Nephron (organoid): ENCODE results near the gene MAML1.

Experiments
- H3K27ac Mint-ChIP-seq, 3 experiments: 2 replicates each; pipeline ENCODE4 v1.8.0; 2020; ENCODE audit warnings: mixed read lengths in 3 of 3, mild to moderate bottlenecking in 2 of 3, moderate library complexity in 1 of 3
- H3K27me3 Mint-ChIP-seq: 2 replicates; pipeline ENCODE4 v1.8.0; 2021; ENCODE audit warnings: low read depth, mild to moderate bottlenecking, moderate library complexity, mixed read lengths
- H3K36me3 Mint-ChIP-seq: 2 replicates; pipeline ENCODE4 v1.8.0; 2020; ENCODE audit warnings: low read depth, mixed read lengths
- H3K4me1 Mint-ChIP-seq: 2 replicates; pipeline ENCODE4 v1.8.0; 2020; ENCODE audit warnings: mixed read lengths
- H3K4me3 Mint-ChIP-seq, 3 experiments: 2 replicates each; pipeline ENCODE4 v1.8.0; 2020; ENCODE audit warnings: mild to moderate bottlenecking in 3 of 3, mixed read lengths in 3 of 3, moderate library complexity in 2 of 3
- H3K9me3 Mint-ChIP-seq: 2 replicates; pipeline ENCODE4 v1.8.0; 2020; ENCODE audit warnings: mixed read lengths
- TF ChIP-seq, protein P1 (sequence below), 3 experiments: fragments of 200-600 bp; sonication (generic); IDR thresholded peaks; one replicate each; pipeline ENCODE4 v1.5.0; 2021; ENCODE audit warnings: antibody characterized with exemption in 3 of 3; ENCODE audit not compliant: unreplicated experiment in 3 of 3

The MAML1 gene

DNA sequence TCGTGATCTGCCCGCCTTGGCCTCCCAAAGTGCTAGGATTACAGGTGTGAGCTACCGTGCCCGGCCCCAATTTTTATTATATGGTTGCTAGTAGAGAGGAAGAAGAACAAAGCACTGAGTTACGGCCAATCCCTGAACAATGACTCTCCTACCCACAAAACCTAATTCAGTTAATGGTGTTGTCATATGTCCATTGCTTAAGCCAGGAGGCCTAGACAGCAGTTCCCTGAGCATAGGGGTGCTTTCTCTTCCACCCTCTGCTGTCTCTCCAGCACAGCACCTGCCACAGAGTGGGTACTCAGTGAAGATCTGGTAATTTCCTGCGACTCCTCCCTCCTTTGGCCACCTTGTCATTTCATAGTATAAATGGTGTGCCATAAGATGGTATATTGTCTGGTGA, 39.7 kb downstream of the MAML1 start:
- Mint-ChIP-seq H3K4me1 (no peaks in the 10 kb centered on the region), H3K27ac (no peak overlapping the region), H3K4me3 (no peak overlapping the region), H3K36me3 (peaks cover 75% of the 10 kb centered on the region), H3K27me3 (no peaks in the 10 kb centered on the region), H3K9me3 (no peaks in the 10 kb centered on the region)
- TF ChIP-seq, protein P1, sequence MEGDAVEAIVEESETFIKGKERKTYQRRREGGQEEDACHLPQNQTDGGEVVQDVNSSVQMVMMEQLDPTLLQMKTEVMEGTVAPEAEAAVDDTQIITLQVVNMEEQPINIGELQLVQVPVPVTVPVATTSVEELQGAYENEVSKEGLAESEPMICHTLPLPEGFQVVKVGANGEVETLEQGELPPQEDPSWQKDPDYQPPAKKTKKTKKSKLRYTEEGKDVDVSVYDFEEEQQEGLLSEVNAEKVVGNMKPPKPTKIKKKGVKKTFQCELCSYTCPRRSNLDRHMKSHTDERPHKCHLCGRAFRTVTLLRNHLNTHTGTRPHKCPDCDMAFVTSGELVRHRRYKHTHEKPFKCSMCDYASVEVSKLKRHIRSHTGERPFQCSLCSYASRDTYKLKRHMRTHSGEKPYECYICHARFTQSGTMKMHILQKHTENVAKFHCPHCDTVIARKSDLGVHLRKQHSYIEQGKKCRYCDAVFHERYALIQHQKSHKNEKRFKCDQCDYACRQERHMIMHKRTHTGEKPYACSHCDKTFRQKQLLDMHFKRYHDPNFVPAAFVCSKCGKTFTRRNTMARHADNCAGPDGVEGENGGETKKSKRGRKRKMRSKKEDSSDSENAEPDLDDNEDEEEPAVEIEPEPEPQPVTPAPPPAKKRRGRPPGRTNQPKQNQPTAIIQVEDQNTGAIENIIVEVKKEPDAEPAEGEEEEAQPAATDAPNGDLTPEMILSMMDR (IDR thresholded peaks at IDR 0.05; ENCODE audit: unreplicated experiment in 3 of 3), result no peak

DNA sequence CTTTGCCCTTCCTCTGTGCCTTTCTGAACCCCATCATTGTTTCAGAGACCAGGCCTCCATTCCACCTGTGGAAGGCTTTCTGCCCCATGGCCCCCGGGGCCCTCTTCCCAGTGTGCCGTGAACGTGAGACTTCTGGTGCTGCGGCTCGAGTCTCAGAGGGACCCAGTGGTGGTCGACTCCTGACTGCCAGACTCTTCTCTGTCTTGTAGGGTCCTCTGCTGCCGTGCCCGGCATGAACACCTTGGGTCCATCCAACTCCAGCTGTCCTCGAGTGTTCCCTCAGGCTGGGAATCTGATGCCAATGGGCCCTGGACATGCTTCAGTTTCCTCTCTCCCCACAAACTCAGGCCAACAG, 41.0 kb downstream of the MAML1 start:
- TF ChIP-seq, protein P1 (IDR thresholded peaks at IDR 0.05; ENCODE audit: unreplicated experiment in 3 of 3), result no peak
- H3K27me3 Mint-ChIP-seq, result no peaks in the 10 kb centered on the region
- no peak overlapping the region for H3K4me3 Mint-ChIP-seq
- no peaks in the 10 kb centered on the region for H3K4me1 Mint-ChIP-seq
- H3K36me3 Mint-ChIP-seq, result peaks cover 77% of the 10 kb centered on the region
- H3K27ac Mint-ChIP-seq, result no peak overlapping the region
- no peaks in the 10 kb centered on the region for H3K9me3 Mint-ChIP-seq

DNA sequence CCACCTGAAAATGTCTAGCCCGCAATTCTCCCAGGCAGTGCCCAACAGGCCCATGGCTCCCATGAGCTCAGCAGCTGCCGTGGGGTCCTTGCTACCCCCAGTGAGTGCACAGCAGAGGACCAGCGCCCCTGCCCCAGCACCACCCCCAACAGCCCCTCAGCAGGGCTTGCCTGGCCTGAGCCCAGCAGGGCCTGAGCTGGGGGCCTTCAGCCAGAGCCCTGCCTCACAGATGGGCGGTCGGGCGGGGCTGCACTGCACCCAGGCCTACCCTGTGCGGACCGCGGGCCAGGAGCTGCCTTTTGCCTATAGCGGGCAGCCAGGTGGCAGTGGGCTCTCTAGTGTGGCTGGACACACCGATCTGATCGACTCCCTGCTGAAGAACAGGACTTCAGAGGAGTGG, 41.8 kb downstream of the MAML1 start:
- H3K4me3 Mint-ChIP-seq, result no peak overlapping the region
- H3K4me1 Mint-ChIP-seq, result no peaks in the 10 kb centered on the region
- TF ChIP-seq, protein P1 (IDR thresholded peaks at IDR 0.05; ENCODE audit: unreplicated experiment in 3 of 3), result no peak

DNA sequence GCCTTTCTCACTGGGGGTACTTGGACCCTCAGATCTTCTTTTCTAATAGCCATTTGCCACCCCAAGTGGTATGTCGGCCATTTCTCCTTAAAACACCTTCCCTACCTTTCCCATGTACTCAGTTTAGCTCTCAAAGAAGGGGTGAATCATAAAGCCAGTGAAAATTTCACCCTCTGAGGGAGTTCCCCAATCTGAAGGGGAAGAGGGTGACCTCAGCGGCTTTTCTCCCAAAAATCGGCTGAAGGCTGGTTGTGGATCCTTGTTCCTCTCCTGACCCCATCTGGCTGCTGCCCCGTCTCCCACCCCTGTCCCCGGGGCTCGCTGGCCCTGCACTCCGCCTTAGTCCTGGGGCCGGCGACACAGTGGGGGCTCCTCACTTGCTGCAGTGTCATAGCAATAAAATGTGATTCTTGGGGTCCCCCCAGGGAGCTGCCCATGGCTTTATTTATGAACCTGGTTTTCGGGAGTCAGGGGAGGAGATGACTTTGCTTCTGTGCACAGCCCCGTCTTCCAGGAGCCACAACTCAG, 43.9 kb downstream of the MAML1 start:
- Mint-ChIP-seq H3K4me3 (no peak overlapping the region), H3K27ac (no peak overlapping the region), H3K27me3 (no peaks in the 10 kb centered on the region), H3K4me1 (peaks cover 7% of the 10 kb centered on the region), H3K36me3 (peaks cover 64% of the 10 kb centered on the region), H3K9me3 (no peaks in the 10 kb centered on the region)
- TF ChIP-seq, protein P1 (IDR thresholded peaks at IDR 0.05; ENCODE audit: unreplicated experiment in 3 of 3), result no peak

More for the DNA sequence above, 41.8 kb downstream of the MAML1 start:
- Mint-ChIP-seq H3K36me3 (peaks cover 73% of the 10 kb centered on the region), H3K27ac (no peak overlapping the region), H3K9me3 (no peaks in the 10 kb centered on the region), H3K27me3 (no peaks in the 10 kb centered on the region)

DNA sequence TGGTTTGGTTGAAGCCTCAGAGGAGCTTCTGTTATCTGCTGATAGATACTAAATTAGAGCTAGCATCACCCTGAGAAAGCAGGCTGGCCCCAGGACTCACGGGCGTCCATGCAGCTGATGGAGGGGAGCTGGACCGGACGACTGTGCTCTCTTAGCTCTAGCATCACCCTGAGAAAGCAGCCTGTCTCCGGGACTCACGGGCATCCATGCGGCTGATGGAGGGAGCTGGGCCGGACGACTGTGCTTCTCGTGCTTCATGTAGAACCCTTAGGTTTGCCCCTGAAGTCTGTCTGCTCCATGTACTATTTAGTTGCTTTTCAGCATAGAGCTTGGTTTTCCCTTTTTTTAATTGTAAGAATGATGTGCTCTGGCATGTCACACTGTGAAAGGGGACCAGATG, 44.8 kb downstream of the MAML1 start:
- no peak overlapping the region for H3K27ac Mint-ChIP-seq
- peaks cover 7% of the 10 kb centered on the region for H3K4me1 Mint-ChIP-seq
- H3K27me3 Mint-ChIP-seq, result no peaks in the 10 kb centered on the region
- TF ChIP-seq, protein P1 (IDR thresholded peaks at IDR 0.05; ENCODE audit: unreplicated experiment in 3 of 3), result no peak
- H3K36me3 Mint-ChIP-seq, result peaks cover 61% of the 10 kb centered on the region
- H3K4me3 Mint-ChIP-seq, result no peak overlapping the region
- H3K9me3 Mint-ChIP-seq, result no peaks in the 10 kb centered on the region

DNA sequence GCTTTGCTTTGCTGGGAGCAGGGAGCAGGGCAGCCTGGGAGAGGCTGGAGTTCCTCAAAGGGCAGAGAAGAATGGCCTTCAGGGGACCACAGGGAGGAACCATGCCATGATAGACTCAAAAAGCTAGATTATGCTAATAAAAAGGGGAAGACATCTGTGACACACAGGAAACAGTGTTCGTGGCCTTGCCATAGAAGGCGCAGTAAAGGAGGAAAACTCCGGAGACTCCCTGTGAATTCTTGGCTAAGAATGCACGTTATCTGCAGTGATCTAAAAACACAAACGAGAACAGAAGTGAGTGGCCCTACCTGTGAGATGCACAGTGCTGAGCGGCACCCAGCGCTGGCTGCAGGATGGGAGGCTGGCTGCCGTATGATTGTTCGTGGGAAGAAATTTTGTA, 45.3 kb downstream of the MAML1 start:
- H3K27me3 Mint-ChIP-seq, result no peaks in the 10 kb centered on the region
- H3K4me1 Mint-ChIP-seq, result peaks cover 7% of the 10 kb centered on the region
- peaks cover 56% of the 10 kb centered on the region for H3K36me3 Mint-ChIP-seq
- no peak overlapping the region for H3K27ac Mint-ChIP-seq
- H3K9me3 Mint-ChIP-seq, result no peaks in the 10 kb centered on the region
- no peak overlapping the region for H3K4me3 Mint-ChIP-seq
- TF ChIP-seq, protein P1 (IDR thresholded peaks at IDR 0.05; ENCODE audit: unreplicated experiment in 3 of 3), result no peak
